Fibroblast of villous mesenchyme (primary cell): ENCODE results near the gene MAN1C1. TPM values are rescaled to one million over a fixed set of nuclear protein-coding genes. Genes with fewer than 3 reads are reported as not detected.

Experiments
- DNase-seq: peaks from one replicate; pipeline ENCODE4 v3.0.0-alpha.2; 2010; ENCODE audit warnings: low read depth
- H3K4me3 ChIP-seq: 2 replicates; pipeline ENCODE4 v1.5.1; 2011; ENCODE audit warnings: low read depth, mild to moderate bottlenecking, low read length
- total RNA-seq: library from RNA; depleted of rRNA; stranded (reverse); fragments of >200 nt; gene quantifications from 2 replicates; pipeline ENCODE4 v1.2.3, GENCODE V29; 2012
- TF ChIP-seq, protein P1 (sequence below): IDR thresholded peaks from 2 replicates; pipeline ENCODE4 v1.5.1; 2012; ENCODE audit warnings: low read depth, mild to moderate bottlenecking, low read length; ENCODE audit not compliant: insufficient read depth

The MAN1C1 gene
- total RNA-seq, 1 donor, result 5.2 TPM

DNA sequence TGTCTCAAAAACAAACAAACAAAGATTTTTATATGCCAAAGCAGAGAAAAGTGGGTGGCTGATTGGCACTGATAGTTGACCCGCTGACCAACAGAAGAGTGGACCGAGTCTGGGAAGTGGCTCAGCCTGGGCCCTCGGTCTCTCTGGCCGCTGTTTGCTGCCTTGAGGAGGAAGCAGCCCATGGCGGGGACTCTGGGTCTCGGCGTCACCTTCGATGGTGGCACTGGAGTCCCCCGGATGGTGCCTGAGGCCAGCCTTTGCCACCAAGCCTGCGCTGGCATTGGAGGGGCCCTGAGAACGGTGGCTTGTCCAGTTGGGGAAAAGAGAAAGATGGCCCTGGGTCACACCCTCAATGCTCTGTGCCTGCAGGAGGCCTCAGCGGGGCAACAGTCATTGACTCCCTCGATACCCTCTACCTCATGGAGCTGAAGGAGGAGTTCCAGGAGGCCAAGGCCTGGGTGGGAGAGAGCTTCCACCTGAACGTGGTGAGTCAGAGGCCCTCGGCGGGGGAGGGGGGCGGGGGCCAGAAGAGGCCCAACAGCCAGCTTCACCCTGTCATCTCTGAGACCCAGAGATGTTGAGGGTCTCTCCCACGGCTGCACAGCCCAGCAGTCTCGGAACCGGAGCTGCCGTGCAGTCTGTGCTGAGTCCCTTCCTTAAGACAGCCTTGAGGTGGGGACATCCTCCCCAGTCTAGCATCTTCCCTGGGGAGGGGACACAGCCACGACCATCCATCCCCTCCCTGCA, 129.9 kb downstream of the MAN1C1 start:
- no peak for DNase-seq
- H3K4me3 ChIP-seq, result no peak overlapping the region
- TF ChIP-seq, protein P1, sequence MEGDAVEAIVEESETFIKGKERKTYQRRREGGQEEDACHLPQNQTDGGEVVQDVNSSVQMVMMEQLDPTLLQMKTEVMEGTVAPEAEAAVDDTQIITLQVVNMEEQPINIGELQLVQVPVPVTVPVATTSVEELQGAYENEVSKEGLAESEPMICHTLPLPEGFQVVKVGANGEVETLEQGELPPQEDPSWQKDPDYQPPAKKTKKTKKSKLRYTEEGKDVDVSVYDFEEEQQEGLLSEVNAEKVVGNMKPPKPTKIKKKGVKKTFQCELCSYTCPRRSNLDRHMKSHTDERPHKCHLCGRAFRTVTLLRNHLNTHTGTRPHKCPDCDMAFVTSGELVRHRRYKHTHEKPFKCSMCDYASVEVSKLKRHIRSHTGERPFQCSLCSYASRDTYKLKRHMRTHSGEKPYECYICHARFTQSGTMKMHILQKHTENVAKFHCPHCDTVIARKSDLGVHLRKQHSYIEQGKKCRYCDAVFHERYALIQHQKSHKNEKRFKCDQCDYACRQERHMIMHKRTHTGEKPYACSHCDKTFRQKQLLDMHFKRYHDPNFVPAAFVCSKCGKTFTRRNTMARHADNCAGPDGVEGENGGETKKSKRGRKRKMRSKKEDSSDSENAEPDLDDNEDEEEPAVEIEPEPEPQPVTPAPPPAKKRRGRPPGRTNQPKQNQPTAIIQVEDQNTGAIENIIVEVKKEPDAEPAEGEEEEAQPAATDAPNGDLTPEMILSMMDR, result no peak

DNA sequence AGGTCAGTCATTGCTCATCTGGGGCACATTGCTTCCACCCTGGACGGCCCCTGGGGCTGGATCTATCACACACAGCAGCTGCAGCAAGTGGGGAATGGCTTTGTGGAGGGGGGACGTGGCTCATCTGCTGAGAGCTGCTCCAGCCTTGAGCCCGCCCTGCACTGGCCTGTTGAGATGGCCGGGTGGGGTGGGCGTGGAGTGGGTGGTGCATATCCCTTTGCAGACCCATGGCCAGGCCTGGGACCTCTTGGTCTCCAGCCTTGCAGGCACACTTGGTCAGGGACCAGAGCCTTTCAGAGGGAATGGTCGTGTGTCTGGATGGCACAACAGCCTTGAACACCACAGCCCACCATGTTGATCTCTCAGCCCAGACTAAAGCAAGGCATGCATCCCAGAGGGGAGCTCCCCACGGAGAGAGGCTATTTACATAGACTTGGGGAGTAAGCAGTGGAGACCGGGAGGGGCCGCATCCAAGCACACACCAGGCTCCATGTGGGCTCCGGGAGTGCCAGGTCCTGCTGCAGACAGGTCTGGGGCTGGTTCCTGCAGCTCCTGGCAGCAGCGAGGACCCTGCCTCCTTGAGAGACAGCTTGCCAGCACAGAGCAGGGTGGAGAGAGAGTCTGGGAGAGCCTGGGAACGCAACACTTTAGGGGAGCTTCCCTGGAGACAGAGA, 130.6 kb downstream of the MAN1C1 start:
- TF ChIP-seq, protein P1, result no peak
- no peak for DNase-seq
- H3K4me3 ChIP-seq, result no peak overlapping the region

DNA sequence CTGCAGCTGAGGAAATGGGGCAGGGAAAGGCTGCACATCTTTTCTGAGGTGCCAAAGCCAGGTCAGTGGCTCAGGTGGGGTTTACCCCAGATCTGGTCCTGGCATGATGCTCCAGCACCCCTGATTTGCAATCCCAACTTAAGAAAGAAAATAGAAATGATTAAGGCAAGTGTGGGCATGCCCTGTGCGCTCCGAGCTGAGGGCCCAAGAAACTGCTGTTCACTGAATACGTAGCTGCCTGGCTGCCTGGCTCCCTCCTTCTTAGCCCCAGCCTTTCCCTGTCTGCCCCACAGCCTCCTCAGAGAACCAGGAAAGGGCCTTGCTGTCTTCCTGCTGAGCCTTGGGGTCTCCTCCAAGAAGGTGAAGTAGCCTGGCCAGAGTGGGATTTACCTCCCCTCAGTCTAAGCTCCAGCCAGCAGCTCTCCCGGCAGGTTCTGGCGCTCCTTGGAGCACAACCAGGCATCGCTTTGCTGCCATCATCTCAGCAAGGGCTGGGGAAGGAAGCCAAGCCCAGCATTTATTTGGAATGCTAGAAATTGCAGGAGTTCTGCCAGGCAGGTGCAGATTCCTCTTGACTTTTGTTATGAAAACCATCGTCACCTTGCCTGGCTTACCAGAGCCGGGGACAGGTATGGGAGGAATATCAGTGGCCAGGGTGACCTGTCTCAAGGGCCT, 132.1 kb downstream of the MAN1C1 start:
- H3K4me3 ChIP-seq, result no peak overlapping the region
- DNase-seq, result no peak
- TF ChIP-seq, protein P1, result no peak

DNA sequence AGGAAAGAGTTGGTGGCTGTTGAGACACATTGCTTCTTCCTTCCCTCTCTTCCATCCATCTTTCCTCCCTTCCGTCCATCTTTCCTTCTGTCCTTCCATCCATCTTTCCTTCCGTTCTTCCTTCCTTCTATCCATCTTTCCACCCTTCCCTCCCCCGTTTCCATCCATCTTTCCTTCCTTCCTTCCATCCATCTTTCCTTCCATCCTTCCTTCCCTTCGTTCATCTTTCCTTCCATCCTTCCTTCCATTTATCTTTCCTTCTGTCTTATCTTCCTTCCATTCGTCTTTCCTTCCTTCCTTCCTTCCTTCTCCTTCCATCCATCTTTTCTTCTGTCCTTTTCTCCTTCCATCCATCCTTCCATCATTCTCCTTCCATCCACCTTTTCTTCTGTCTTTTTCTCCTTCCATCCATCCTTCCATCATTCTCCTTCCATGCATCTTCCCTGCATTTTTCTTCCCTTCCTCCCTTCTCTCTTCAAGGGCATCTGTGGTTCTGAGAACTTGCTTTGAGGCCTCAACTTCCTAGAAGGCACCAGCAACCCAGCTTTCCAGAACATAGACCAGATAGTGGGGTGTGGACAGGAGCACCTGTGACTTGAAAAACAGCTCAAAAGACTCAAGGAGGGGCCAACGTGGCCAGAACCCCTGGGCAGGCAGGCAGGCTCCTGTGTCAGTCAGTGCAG, 134.5 kb downstream of the MAN1C1 start:
- H3K4me3 ChIP-seq, result no peak overlapping the region
- no peak for DNase-seq
- TF ChIP-seq, protein P1, result no peak

DNA sequence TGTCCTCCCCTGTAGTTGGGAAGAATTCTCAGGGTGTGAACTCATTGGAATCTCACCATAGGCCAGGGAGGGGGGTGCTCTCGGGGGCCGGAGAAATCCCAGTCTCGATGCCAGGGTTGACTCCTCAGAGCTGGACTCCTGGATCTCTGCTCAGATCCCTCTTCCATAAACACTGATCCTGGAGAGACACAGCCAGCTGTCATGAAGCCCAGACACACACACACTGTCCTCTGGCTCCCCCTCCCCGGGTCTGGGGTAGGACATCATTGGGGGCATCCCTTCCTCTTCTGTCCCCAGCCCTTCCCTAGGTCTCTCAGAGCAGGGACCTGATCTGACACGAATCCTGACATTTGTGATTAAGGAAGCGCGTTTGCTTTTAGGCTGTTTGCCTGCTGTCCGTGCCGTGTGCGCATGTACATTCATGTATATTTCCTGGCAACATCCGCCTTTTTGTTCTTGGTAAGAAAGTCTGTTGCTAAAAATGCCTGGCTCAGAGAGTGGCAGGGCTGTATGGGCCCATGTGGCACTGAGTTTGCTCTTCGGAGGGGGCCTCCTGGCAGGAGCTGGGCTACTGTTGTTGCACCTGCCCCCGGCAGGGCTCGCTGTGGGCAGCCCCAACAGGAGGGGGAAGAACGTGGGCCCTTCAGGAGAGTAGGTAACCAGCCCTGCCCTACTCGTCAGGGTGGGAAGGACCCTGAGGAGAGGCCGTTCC, 138.0 kb downstream of the MAN1C1 start:
- TF ChIP-seq, protein P1, result no peak
- no peak overlapping the region for H3K4me3 ChIP-seq
- no peak for DNase-seq

DNA sequence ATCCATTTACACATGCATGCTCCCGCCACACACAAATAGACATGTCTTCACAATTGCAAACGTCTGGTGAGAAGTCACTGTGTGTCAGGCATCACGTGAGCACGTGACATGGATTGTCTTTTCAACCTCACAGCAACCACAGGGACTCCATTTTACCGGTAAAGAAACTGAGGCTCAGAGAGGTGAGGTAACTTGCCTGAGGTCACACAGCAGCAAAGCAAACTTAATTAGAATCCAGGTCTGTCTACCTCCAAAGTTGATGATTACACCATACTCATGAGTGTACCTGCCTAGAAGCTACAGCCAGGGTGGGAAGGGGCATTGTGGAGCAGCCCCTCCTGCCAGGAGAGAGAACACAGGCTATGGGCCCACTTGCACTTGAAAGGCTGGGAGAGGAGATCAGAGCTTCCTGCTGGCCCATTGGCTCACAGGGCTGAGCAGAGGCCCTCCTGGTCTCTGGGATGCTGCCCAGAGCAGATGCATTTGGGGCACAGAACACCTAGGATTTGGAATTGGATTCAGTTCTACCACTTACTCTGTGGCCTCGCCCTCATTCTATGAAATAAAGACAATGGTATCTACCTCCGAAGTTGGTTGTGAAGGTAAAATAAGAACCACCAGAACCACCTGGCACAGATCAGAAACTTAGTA, 139.0 kb downstream of the MAN1C1 start:
- no peak for DNase-seq
- TF ChIP-seq, protein P1, result no peak
- H3K4me3 ChIP-seq, result no peak overlapping the region
